Right renal cortex interstitium (tissue), 3 donors: Measurements from ENCODE around the gene C2CD2. TPM values are rescaled to one million over a fixed set of nuclear protein-coding genes. Genes with fewer than 3 reads are reported as not detected.

ENCODE experiments used
- DNase-seq, 3 donors: peaks; one replicate each; pipeline ENCODE4 v3.0.0-alpha.2; 2013; ENCODE audit warnings: low read depth in 3 of 3, low spot score in 2 of 3
- polyA plus RNA-seq, 3 donors: library from polyadenylated mRNA; unstranded; fragments of 120-200 nt; gene quantifications; one replicate each; pipeline ENCODE4 v1.2.1, GENCODE V29; 2013; ENCODE audit not compliant: insufficient read length in 3 of 3

The C2CD2 gene
- polyA plus RNA-seq, 3 donors = 13.4 to 13.9 (median 13.9) TPM

GRCh38 chr21:41850085-41850484 lies 103.7 kb downstream of the C2CD2 start:
- DNase-seq = no peak

DNA sequence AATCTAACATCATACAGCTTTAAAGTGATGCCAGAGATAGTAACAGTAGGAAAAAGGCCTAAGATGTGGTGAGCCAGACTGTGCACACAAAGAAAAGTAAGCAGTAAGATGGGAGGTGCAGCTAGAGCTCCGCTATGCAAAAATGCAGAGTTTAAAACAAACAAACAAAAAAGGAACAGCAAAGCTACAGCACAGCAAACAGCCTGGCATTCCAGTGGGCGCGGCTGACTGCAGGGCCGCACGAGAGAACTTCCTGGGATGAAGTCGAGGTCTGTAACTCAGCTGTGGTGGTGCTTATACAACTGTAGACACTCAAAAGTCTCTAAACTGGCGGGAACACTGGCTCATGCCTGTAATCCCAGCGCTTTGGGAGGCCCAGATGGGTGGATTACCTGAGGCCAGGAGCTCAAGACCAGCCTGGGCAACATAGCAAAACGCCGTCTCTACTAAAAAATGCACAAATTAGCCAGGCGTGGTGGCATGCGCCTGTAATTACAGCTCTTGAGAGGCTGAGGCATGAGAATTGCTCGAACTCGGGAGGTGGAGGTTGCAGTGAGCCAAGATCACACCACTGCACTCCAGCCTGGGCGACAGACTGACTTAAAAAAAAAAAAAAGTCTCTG lies 104.7 kb downstream of the C2CD2 start:
- DNase-seq = no peak

DNA sequence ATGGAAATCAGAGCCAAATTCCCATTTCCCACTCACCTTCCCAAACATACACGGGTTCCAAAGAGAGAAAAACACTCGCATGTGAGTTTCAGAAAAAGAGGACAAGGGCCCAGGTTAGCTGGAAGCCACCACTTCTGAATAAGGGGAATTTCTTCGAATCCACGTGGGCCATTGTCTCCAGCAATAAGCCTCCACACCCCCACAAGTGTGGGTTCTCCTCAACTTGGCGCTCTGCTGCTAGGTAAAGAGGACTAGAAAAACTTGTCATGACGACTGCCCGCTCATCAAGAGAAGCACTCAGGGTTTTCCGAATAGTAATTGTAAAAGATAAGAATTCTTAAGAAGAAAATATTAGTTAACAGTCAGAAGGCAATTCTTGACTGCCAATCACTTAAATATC lies 105.3 kb downstream of the C2CD2 start:
- DNase-seq = no peak

GRCh38 chr21:41847066-41847804 lies 106.6 kb downstream of the C2CD2 start:
- no peak for DNase-seq

DNA sequence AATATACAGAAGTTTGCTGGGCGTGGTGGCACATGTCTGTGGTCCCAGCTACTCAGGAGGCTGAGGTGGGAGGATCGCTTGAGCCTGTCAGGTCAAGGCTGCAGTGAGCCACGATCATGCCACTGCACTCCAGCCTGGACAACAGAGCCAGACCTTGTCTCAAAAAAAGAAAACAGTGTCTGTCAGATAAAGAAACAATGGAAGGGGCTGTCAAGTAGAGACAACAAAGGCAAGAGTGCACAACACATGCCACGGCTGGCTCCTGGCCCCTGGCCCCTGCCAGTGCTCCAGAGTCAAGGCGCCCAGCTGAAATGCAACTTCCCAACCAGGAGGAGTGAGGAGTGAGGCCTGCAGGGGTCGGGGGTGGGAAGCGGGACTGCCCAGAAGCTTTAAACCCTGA lies 107.3 kb downstream of the C2CD2 start:
- no peak for DNase-seq

DNA sequence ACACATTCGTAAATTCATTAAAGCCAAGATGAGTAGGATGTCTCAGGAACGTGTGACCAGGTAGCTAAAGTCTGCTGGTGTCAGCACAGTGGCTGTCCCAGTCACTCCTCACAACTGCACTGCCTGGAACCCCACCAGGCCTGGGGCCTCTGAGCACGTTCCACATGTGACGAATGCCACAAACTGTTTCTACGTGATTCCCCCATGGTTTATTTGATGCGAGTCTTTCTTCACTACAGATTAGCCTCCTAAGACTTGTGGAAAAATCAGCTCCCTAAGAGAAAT lies 107.8 kb downstream of the C2CD2 start:
- no peak for DNase-seq

DNA sequence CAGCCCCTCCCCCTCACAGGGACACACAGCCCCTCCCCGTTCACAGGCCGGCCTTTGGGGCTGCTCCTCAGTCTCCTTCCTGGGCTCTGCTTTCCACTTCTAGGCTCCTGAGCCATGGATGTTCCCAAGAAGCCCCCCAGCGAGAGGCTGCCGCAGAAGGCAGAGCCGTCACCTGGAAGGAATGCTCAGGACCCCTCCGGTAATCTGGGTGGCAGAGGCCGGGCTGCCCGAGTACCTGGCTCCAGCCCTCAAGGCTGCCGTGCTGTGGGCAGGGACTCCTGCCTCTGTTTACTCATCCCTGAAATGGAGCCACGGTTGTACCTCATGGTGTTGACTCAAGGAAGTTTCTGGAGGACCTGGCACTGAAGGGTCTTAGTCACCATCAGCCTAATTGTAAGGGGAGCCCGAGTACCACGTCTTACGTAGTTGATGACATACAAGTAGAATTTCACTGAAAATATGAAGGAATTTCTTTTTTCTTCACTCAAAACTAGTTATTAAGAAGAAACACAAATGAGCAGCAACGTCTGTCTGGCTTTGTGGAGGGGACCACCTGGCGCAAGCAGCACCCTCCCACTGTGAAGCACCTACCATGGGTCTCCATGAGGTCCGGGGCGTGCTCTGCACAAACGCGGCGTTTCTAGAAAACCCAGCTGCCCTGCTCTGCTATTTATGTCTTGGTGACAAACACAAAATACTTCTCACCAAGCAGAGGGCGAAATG lies 108.3 kb downstream of the C2CD2 start:
- no peak for DNase-seq

- DNase-seq = no peak
Measured at GRCh38 chr21:41843584-41843983, 110.2 kb downstream of the C2CD2 start.

DNA sequence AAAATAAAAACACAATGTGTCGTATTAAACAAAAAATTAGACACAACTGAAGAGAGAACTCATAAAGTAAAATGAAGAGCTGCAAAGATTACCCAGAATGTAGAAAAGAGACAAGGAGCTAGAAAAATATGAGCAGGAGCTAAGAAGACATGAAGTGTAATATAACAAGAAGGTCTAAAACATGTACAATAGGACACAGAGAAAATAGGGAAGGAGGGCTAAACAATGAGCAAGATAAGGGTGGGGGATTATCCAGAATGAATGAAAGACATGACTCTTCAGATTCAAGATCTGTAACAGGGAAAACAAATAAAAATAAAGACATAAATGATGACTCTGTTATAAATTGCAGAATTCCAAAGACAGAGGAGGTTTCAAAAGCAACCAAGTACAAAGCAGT lies 112.9 kb downstream of the C2CD2 start:
- DNase-seq = no peak

DNA sequence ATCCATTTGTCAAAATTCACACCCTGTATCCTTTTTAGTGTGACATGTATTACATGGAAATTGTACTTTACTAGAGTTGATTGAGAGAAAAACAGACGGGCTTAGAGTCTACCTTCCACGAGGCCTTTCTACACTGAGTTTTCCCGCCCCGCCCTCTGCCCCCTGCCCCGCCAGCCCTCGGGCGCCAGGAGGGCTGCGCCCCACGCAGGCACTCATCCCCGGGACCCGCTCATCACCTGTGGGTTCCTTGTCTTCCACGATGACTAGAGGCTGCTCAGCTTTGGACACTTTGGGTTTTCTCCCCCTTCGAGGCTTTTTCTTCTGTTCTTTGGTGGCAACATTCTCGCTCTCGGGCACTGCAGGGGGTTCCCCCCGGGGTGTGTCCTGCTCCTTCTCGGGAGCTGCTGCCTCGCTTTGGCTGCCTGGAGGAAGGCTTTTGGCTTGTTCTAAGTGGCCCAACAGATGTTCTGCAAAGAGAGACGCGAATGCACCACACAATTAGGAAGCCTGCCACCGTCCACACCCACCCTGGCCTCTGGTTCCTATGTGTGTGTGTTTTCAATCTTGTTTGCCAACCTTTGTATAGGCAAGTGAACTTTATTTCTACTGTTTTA lies 114.3 kb downstream of the C2CD2 start:
- no peak for DNase-seq

- DNase-seq = no peak
Measured at GRCh38 chr21:41837756-41838297, 116.0 kb downstream of the C2CD2 start.

GRCh38 chr21:41836166-41837015 lies 117.4 kb downstream of the C2CD2 start:
- DNase-seq = no peak

GRCh38 chr21:41835711-41836154 lies 118.1 kb downstream of the C2CD2 start:
- no peak for DNase-seq

Other genes starting within 250 kb of the C2CD2 start
- gene RIPK4, start 187.0 kb downstream of the C2CD2 start, polyA plus RNA-seq = 10 to 100 TPM; 15.8 to 18.7 (median 15.9) TPM
- gene PRDM15, start 74.7 kb downstream of the C2CD2 start, polyA plus RNA-seq = 1 to 10 TPM; 5.4 to 5.7 (median 5.4) TPM
- gene ZBTB21, start 56.3 kb upstream of the C2CD2 start, polyA plus RNA-seq = 10 to 100 TPM in 1 of 3 donors, 1 to 10 TPM in 2; 9.2 to 10.2 (median 9.6) TPM
- under 1 TPM in 2 of 3 donors, not detected in 1; 0.04 to 0.31 TPM for gene UMODL1, start 117.3 kb upstream of the C2CD2 start, polyA plus RNA-seq